B cell (primary cell): ENCODE data around the gene RCVRN. TPM values are rescaled to one million over a fixed set of nuclear protein-coding genes. Genes with fewer than 3 reads are reported as not detected.

Experiments
- ATAC-seq: fragments of 200-7000 bp; cut with Tn5 transposase; one replicate; pipeline ENCODE4 v1.10.0; 2021; ENCODE audit warnings: low read depth, mild to moderate bottlenecking, moderate number of reproducible peaks, moderate library complexity
- CTCF ChIA-PET: fragments of 350-600 bp; sonication (Branson Sonifier 250); formaldehyde crosslinking; loops from one replicate; lab custom pipeline; 2021; ENCODE audit warnings: antibody characterized with exemption, inconsistent platforms; lab: Charles Lee
- POLR2A ChIA-PET: fragments of 350-600 bp; sonication (Branson Sonifier 250); formaldehyde crosslinking; loops from one replicate; lab custom pipeline; 2021; ENCODE audit warnings: antibody characterized with exemption; lab: Charles Lee
- DNase-seq: peaks from one replicate; pipeline ENCODE4 v3.0.0; 2013
- H2AFZ ChIP-seq: 2 replicates; pipeline ENCODE4 v1.6.1; 2012; ENCODE audit warnings: mild to moderate bottlenecking, low read depth, low read length; ENCODE audit not compliant: insufficient read depth, poor library complexity, severe bottlenecking
- H3K27ac ChIP-seq, 2 donors: 1 replicate in 1 of 2; 2 replicates in 1 of 2; pipeline ENCODE4 v1.5.1; 2012 to 2013; ENCODE audit warnings: low read length in 2 of 2, mild to moderate bottlenecking in 2 of 2, moderate library complexity in 1 of 2
- H3K27me3 ChIP-seq, 4 experiments: fragments of 200-600 bp in 1 of 4; sonication (generic) in 1 of 4; replicated peaks in 1 of 4; 1 replicate in 2 of 4; 2 replicates in 2 of 4; pipeline versions ENCODE4 v1.6.1 to v1.7.0; 2013 to 2016; ENCODE audit warnings: low read length in 3 of 4, mild to moderate bottlenecking in 2 of 4, mixed read lengths in 1 of 4, moderate library complexity in 1 of 4; ENCODE audit not compliant: insufficient read depth in 4 of 4, control insufficient read depth in 3 of 4; ENCODE audit errors: control extremely low read depth in 1 of 4
- H3K36me3 ChIP-seq, 2 experiments: replicated peaks in 1 of 2; 1 replicate in 1 of 2; 2 replicates in 1 of 2; pipeline versions ENCODE4 v1.6.1 to v1.7.1; 2013; ENCODE audit warnings: low read length in 1 of 2; ENCODE audit not compliant: insufficient read depth in 2 of 2, control insufficient read depth in 1 of 2; ENCODE audit errors: control extremely low read depth in 1 of 2, extremely low read depth in 1 of 2
- H3K4me1 ChIP-seq, 2 donors: fragments of 200-600 bp in 1 of 2; sonication (generic) in 1 of 2; 1 replicate in 1 of 2; 2 replicates in 1 of 2; pipeline versions ENCODE4 v1.5.1 to v1.6.1; 2013 to 2017; ENCODE audit warnings: low read length in 2 of 2; ENCODE audit not compliant: control insufficient read depth in 2 of 2, insufficient read depth in 2 of 2
- H3K4me2 ChIP-seq: replicated peaks from 2 replicates; pipeline ENCODE3; 2012; ENCODE audit warnings: mild to moderate bottlenecking, low read depth, low read length; ENCODE audit not compliant: poor library complexity, severe bottlenecking
- H3K4me3 ChIP-seq, 5 experiments: fragments of 200-600 bp in 1 of 5; sonication (generic) in 1 of 5; 1 replicate in 3 of 5; 2 replicates in 2 of 5; pipeline versions ENCODE4 v1.5.1 to v1.7.0; 2011 to 2016; ENCODE audit warnings: low read length in 4 of 5, mild to moderate bottlenecking in 4 of 5, low read depth in 2 of 5, control low read depth in 1 of 5, moderate library complexity in 1 of 5; ENCODE audit not compliant: insufficient read depth in 1 of 5; ENCODE audit errors: control extremely low read depth in 1 of 5, extremely low read depth in 1 of 5
- H3K79me2 ChIP-seq: fragments of 200-600 bp; sonication (generic); one replicate; pipeline ENCODE4 v1.6.0; 2016; ENCODE audit warnings: low read length; ENCODE audit not compliant: control insufficient read depth, insufficient read depth
- H3K9ac ChIP-seq: fragments of 200-600 bp; sonication (generic); 2 replicates; pipeline ENCODE4 v1.6.1; 2017; ENCODE audit warnings: mild to moderate bottlenecking, low read length, moderate library complexity
- H3K9me3 ChIP-seq, 3 donors: one replicate each; pipeline versions ENCODE4 v1.6.1 to v1.7.1; 2013; ENCODE audit warnings: low read length in 2 of 3; ENCODE audit not compliant: control insufficient read depth in 2 of 3, insufficient read depth in 1 of 3; ENCODE audit errors: control extremely low read depth in 1 of 3
- H4K20me1 ChIP-seq: 2 replicates; pipeline ENCODE4 v1.6.0; 2012; ENCODE audit warnings: mild to moderate bottlenecking, low read length; ENCODE audit not compliant: insufficient read depth, control insufficient read depth, poor library complexity, severe bottlenecking
- H3K27ac Mint-ChIP-seq: one replicate; pipeline ENCODE4 v1.8.0; 2021; ENCODE audit warnings: mixed read lengths
- H3K27me3 Mint-ChIP-seq: one replicate; pipeline ENCODE4 v1.8.0; 2021; ENCODE audit warnings: mixed read lengths
- H3K4me1 Mint-ChIP-seq: one replicate; pipeline ENCODE4 v1.8.0; 2021; ENCODE audit warnings: mixed read lengths
- H3K4me3 Mint-ChIP-seq: one replicate; pipeline ENCODE4 v1.8.0; 2021; ENCODE audit warnings: mixed read lengths
- H3K9me3 Mint-ChIP-seq: one replicate; pipeline ENCODE4 v1.8.0; 2022; ENCODE audit warnings: mixed read lengths; ENCODE audit not compliant: insufficient read depth
- EZH2 ChIP-seq: IDR thresholded peaks from 2 replicates; pipeline ENCODE4 v1.6.1; 2012; ENCODE audit warnings: borderline replicate concordance, low read depth, mild to moderate bottlenecking, moderate library complexity, low read length; ENCODE audit not compliant: insufficient read depth, poor library complexity, severe bottlenecking
- WGBS: methylation state at CpG from one replicate; pipeline ENCODE4 v1.1.5; 2013; ENCODE audit warnings: missing lambda C conversion rate; ENCODE audit not compliant: insufficient coverage; 5-methylcytosine and 5-hydroxymethylcytosine counted together
- intact Hi-C: fragments of 100-400 bp; cut with micrococcal nuclease; formaldehyde crosslinking; loops from one replicate; pipeline ENCODE4 v1.10.0; 2022
- polyA plus RNA-seq: library from polyadenylated mRNA; depleted of rRNA; stranded (reverse); fragments of >200 nt; gene quantifications from 2 replicates; pipeline ENCODE4 v1.2.3, GENCODE V29; 2012
- total RNA-seq, 2 donors: library from RNA; stranded (reverse); fragments of 120-200 nt in 1 of 2; gene quantifications; 1 replicate in 1 of 2; 2 replicates in 1 of 2; pipeline versions ENCODE4 v1.2.3 to v1.2.4, GENCODE V29; 2013 to 2022
- TF ChIP-seq, protein P1 (sequence below): fragments of 200-600 bp; IDR thresholded peaks from one replicate; pipeline ENCODE4 v1.8.0; 2022; ENCODE audit warnings: antibody characterized with exemption, mild to moderate bottlenecking

Gene RCVRN
- total and polyA plus RNA-seq, 2 donors (not counting 1 experiment from before 2014, with no cell fraction given) = 0.16 TPM; not detected in 1

DNA sequence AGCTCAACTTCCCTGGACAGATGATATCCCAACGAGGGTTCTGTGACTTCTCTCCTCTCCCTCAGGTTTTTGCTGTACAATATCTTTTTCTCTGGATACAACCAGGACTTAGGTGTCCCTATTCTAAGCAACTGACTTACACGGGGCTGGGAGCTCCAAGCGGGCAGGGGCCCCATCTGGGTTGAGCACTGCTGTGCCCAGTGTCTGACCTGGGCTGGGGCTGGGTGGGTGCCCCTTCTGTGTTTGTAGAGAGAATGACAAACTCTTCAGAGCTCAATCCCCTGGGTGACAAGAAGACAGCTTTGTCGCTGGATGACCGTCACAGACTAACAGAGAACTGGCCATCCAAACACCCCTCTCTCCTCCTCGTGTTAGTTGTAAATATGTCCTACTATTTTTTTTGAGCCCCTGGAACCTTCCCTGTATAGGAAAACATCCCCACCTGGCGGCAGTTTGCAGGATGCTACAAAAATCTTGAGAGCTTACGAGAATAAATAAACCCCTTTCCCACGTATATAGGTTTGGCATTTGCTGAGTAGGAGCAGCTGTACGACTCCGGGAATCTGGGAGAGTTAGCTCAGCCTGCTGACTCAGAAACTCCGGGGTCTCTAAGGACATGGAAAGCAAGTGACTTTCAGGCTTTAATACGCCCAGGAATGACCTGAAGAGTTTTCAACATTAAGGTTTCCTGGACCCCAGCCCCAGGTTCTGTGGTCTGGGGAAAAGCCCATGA, 23.7 kb upstream of the RCVRN start:
- Histone ChIP-seq H3K27me3 (no peaks in the 10 kb centered on the region), H4K20me1 (no peaks in the 10 kb centered on the region), H3K36me3 (no peaks in the 10 kb centered on the region), H3K4me1 (no peaks in the 10 kb centered on the region), H3K9ac (no peak overlapping the region), H2AFZ (no peak overlapping the region), H3K4me2 (no peak overlapping the region), H3K79me2 (no peaks in the 10 kb centered on the region), H3K27ac (no peak overlapping the region), H3K4me3 (no peak overlapping the region), H3K9me3 (no peaks in the 10 kb centered on the region)
- no peak overlapping the region for H3K27ac Mint-ChIP-seq
- TF ChIP-seq, protein P1, sequence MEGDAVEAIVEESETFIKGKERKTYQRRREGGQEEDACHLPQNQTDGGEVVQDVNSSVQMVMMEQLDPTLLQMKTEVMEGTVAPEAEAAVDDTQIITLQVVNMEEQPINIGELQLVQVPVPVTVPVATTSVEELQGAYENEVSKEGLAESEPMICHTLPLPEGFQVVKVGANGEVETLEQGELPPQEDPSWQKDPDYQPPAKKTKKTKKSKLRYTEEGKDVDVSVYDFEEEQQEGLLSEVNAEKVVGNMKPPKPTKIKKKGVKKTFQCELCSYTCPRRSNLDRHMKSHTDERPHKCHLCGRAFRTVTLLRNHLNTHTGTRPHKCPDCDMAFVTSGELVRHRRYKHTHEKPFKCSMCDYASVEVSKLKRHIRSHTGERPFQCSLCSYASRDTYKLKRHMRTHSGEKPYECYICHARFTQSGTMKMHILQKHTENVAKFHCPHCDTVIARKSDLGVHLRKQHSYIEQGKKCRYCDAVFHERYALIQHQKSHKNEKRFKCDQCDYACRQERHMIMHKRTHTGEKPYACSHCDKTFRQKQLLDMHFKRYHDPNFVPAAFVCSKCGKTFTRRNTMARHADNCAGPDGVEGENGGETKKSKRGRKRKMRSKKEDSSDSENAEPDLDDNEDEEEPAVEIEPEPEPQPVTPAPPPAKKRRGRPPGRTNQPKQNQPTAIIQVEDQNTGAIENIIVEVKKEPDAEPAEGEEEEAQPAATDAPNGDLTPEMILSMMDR = no peak
- no peak for TF ChIP-seq EZH2
- CTCF ChIA-PET = interaction anchor here (1.4 to 7.0 kb wide), 2 partner anchors 298 to 688 kb away, joined by 4 to 137 read pairs; no protein-coding TSS in a partner anchor
- DNase-seq (no peak), ATAC-seq (no peak)
- intact Hi-C loops = no loop called here
- 91% methylated on average over 7 of the region's 13 CpGs for WGBS
- H3K27me3 Mint-ChIP-seq = no peaks in the 10 kb centered on the region
- peaks cover 3% of the 10 kb centered on the region for H3K4me1 Mint-ChIP-seq
- H3K9me3 Mint-ChIP-seq = no peaks in the 10 kb centered on the region
- POLR2A ChIA-PET = interaction anchor here (0.5 kb wide), 1 partner anchor 48 kb away, joined by 3 read pairs; no protein-coding TSS in a partner anchor
- H3K4me3 Mint-ChIP-seq = no peak overlapping the region

DNA sequence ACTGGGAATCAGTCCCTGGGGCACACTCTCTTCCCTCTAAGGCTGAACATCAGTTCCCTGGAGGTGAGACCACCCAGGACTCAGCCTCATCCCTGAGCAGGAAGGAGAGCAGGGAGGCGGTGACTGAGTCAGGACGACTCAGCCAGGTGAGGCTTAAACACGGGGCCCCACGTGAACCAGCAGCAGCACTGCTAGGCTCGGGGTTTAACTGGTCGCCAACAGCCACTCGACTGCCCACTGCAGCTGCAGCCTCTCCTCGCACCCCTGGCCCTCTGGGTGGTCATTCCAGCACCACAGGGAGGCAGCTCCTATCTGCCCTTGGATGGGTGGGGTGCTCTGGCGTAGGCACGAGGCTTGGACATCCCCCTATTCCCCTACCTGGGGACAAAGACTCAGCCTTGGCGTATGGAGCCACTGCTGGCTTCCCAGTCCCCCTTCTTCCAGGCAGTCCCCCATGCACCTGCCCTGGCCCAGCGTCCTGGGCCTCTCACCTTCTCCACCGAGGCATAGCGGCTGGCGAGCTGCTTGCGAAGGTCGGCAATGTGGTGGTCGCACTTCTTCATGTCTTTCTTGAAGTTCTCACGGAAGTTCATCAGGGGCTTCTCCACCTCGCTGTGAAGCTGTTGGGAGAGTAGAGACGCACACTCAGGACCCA, 21.2 kb upstream of the RCVRN start:
- Histone ChIP-seq H3K27me3 (no peaks in the 10 kb centered on the region), H4K20me1 (no peaks in the 10 kb centered on the region), H3K4me3 (no peak overlapping the region), H3K27ac (no peak overlapping the region), H3K79me2 (no peaks in the 10 kb centered on the region), H3K4me2 (no peak overlapping the region), H3K36me3 (no peaks in the 10 kb centered on the region), H3K9ac (no peak overlapping the region), H3K4me1 (no peaks in the 10 kb centered on the region), H2AFZ (no peak overlapping the region), H3K9me3 (no peaks in the 10 kb centered on the region)
- Mint-ChIP-seq H3K9me3 (no peaks in the 10 kb centered on the region), H3K4me1 (peaks cover 3% of the 10 kb centered on the region), H3K27me3 (no peaks in the 10 kb centered on the region), H3K27ac (no peak overlapping the region), H3K4me3 (no peak overlapping the region)
- 90% methylated on average over 20 of the region's 21 CpGs for WGBS
- ATAC-seq (no peak), DNase-seq (no peak)
- ChIA-PET CTCF (interaction anchor here (0.6 to 7.0 kb wide), 13 partner anchors 9 to 720 kb away, joined by 3 to 137 read pairs (median 6); no protein-coding TSS in a partner anchor), POLR2A (no interaction called here)
- intact Hi-C loops = no loop called here
- no peak for TF ChIP-seq EZH2
- TF ChIP-seq, protein P1 = no peak
